NOMO-1 (cell line): ENCODE results near the gene CD40.
"Not testable (repeated sequence)": the region's sequence is repeated elsewhere in the genome, so short reads cannot be mapped to it uniquely, and the experiment has no call there.

Source experiments
- DNase-seq, 2 experiments: peaks; one replicate each; lab custom pipeline; 2025; ENCODE audit not compliant: unreplicated experiment in 2 of 2; lab: John Stamatoyannopoulos, UW

Gene CD40

GRCh38 chr20:46091622-46092535 is 26.2 kb upstream of the CD40 start:
- not testable (repeated sequence) for DNase-seq

- DNase-seq: no peak
These were observed 24.6 kb upstream of the CD40 start for GRCh38 chr20:46093531-46093930.

- no peak for DNase-seq
These were observed 18.4 kb upstream of the CD40 start for GRCh38 chr20:46099491-46100287.

GRCh38 chr20:46100444-46100843 is 17.7 kb upstream of the CD40 start:
- not testable (repeated sequence) for DNase-seq

GRCh38 chr20:46100988-46101387 is 17.1 kb upstream of the CD40 start:
- no peak for DNase-seq

GRCh38 chr20:46101957-46102356 is 16.2 kb upstream of the CD40 start:
- DNase-seq: no peak

- DNase-seq: no peak
These were observed 15.2 kb upstream of the CD40 start for GRCh38 chr20:46102940-46103339.

- DNase-seq: no peak
These were observed 13.9 kb upstream of the CD40 start for GRCh38 chr20:46104262-46104661.

- no peak for DNase-seq
These were observed 11.1 kb upstream of the CD40 start for GRCh38 chr20:46107061-46107460.

- peak; percentile 75 to 91 for DNase-seq
These were observed 9.7 kb upstream of the CD40 start for GRCh38 chr20:46108435-46108841.

GRCh38 chr20:46108976-46109375 is 9.1 kb upstream of the CD40 start:
- DNase-seq: no peak

- DNase-seq: peak in 1 of 2 experiments; percentile 79
These were observed 6.9 kb upstream of the CD40 start for GRCh38 chr20:46111028-46111835.

- DNase-seq: no peak
These were observed 6.3 kb upstream of the CD40 start for GRCh38 chr20:46111836-46112212.

GRCh38 chr20:46112430-46113112 is 5.5 kb upstream of the CD40 start:
- DNase-seq: no peak

- DNase-seq: no peak
These were observed 5.0 kb upstream of the CD40 start for GRCh38 chr20:46113113-46113470.

- no peak for DNase-seq
These were observed 3.7 kb upstream of the CD40 start for GRCh38 chr20:46114449-46114848.

- no peak for DNase-seq
These were observed 437 bp downstream of the CD40 start for GRCh38 chr20:46118481-46119020.

- DNase-seq: no peak
These were observed 973 bp downstream of the CD40 start for GRCh38 chr20:46119028-46119546.

- DNase-seq: no peak
These were observed 1.4 kb downstream of the CD40 start for GRCh38 chr20:46119547-46119946.

- DNase-seq: no peak
These were observed 2.0 kb downstream of the CD40 start for GRCh38 chr20:46120136-46120535.
